NOMO-1 (cell line): Measurements from ENCODE around the gene IGFBP6.
"Not testable (repeated sequence)": the region's sequence is repeated elsewhere in the genome, so short reads cannot be mapped to it uniquely, and the experiment has no call there.

Experiments used
- DNase-seq, 2 experiments: peaks; one replicate each; lab custom pipeline; 2025; ENCODE audit not compliant: unreplicated experiment in 2 of 2; lab: John Stamatoyannopoulos, UW

The IGFBP6 gene

GRCh38 chr12:53094796-53095595, 2.5 kb upstream of the IGFBP6 start:
- DNase-seq: not testable (repeated sequence)

- not testable (repeated sequence) for DNase-seq
Observed at GRCh38 chr12:53095596-53095895, 1.9 kb upstream of the IGFBP6 start.

DNA sequence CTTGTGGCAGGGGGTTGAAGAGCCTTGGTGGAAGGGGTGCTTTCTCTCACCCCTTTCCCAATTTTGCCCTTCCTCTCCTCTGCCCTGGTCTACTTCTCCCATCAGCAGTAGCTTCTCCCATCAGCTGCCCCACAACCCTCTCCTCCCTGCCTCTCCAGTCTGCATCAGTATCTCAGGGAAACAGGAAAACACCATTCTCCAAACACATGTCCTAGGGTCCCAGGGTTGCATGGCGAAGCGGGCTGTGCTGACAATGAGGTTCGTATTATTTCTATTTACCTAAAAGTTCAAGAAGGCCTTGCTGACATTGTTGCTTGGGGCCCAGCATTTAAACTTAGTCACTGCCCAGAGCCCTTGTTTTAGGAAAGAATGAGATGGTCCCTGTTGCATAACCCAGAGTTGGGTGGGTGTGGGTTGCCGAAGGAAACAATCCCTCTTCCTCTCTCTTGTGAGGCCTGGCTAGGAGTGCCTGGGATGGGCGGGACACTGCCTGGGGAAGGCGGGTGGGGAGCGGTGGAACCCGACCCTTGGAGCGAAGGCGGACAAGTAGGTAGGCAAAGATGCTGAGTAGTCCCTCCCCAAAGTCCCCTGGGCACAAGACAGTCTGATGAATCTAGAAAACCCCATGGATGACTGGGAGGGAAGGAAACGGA, 1.3 kb upstream of the IGFBP6 start:
- no peak for DNase-seq

GRCh38 chr12:53096759-53097158, 708 bp upstream of the IGFBP6 start:
- DNase-seq: no peak

DNA sequence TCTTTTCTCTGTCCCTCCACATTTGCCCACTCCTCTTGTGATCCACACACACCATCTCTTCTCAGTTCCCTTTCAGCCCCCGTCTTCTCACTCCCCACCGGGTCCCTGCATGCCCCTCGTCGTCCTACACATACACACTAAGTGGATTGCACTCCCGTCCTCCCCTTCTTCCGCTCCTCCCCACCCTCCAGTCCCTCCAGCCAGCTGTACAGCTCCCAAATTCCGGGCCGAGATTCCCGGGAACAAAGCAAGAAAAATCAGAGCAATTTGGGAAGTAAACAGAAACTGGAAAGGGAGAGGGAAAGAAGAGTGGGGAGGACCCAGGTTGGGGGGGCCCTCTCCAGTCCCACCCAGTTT, 282 bp upstream of the IGFBP6 start:
- no peak for DNase-seq

DNA sequence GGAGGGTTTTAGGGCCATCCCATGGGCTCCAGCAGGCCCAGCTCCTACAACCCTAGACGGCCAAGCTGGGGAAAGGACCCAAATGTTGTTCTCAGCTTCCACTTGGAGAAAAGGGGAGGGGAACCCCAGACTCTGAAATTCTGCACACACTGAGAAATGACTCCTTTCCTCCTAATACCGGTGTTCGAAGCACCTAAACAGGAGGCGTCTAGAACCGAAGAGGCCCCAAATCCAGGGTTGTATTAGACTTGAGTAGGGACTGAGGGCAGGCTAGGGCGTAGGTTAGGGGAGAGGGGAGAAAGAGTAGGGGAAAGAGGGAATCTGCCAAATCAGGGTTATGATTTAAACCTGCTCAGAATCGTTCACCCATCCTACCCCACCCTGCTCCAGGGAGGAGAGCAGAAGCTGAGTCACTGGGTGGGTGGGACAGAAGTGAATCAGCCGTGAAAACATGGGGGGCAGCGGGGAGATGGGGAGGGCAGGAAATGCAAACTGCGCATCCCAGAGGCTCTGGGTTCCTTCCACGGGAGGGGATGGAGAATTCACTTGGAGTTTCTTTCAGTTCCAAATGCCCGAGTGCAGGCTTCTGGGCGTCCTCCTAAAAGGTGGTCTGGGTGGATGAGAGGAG, 1.0 kb downstream of the IGFBP6 start:
- no peak for DNase-seq

- DNase-seq: peak; percentile 78 to 85
Observed at GRCh38 chr12:53099071-53099882, 1.8 kb downstream of the IGFBP6 start.

GRCh38 chr12:53100466-53101151, 3.1 kb downstream of the IGFBP6 start:
- DNase-seq: no peak

GRCh38 chr12:53101266-53101665, 3.8 kb downstream of the IGFBP6 start:
- DNase-seq: no peak

DNA sequence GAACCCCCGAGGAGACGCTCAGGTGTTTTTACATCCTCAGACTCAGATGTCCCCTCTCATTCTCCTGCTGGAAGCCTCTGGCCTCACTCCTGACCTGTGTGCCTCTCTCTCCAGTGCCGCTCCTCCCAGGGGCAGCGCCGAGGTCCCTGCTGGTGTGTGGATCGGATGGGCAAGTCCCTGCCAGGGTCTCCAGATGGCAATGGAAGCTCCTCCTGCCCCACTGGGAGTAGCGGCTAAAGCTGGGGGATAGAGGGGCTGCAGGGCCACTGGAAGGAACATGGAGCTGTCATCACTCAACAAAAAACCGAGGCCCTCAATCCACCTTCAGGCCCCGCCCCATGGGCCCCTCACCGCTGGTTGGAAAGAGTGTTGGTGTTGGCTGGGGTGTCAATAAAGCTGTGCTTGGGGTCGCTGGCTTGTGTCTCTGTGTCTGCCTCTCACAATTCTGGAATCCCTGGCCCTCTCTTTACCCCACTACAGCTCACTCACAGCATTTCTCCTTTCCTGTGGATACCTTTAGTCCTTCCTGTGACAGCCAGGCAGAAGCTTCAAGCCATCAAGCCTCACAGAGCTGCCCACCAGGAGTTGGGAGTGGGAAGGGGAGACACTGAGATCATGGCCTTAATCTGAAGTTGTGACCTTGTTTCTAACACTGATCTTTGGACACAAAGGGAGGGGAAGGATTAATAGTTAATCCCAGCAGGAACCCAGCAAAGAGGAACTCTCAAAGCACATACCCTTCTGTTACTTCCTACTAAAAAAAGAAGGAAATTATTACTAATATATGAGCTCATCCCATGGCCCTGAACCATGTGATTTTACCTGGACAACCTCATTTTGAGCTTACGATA, 4.7 kb downstream of the IGFBP6 start:
- peak in 1 of 2 experiments; percentile 5 for DNase-seq

- DNase-seq: no peak
Observed at GRCh38 chr12:53102883-53103807, 5.7 kb downstream of the IGFBP6 start, which contains the start of gene SOAT2. SOAT2 (plus strand) TSS chr12:53103486; CDS start chr12:53103578, 92 bp downstream.

GRCh38 chr12:53103860-53104305, 6.4 kb downstream of the IGFBP6 start:
- peak; percentile 59 to 66 for DNase-seq

GRCh38 chr12:53105256-53105655, 7.8 kb downstream of the IGFBP6 start:
- DNase-seq: no peak

DNA sequence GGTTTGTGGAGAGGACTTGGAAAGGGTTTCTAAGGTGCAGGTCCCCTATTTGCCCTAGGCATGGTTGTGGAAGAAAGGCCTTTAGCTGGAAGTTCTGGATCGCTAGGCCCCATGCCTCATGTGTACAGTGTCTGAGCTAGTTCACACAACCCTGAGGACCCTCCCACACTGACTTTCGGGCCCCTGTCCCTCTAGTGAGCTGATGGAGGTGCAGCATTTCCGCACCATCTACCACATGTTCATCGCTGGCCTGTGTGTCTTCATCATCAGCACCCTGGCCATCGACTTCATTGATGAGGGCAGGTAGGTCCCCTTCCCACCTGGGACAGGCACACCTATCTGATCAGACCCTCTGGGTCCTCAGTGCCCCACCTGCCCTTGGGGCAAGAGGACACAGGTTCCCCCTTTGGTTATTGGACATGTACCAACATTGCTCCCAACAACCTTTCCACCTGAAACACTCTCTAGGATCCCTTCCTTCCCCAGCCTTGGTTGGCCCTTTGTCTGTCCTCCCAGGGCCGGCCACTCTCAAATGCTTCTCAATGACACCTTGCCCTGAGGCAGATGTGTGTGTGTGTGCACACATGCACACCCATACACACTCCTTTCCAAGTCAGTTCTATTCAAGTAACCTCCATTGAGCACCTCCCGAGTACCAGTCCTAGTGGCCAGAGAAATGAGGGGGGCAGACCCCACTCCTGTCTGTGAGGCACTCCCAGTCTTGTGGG, 8.4 kb downstream of the IGFBP6 start:
- DNase-seq: no peak

DNA sequence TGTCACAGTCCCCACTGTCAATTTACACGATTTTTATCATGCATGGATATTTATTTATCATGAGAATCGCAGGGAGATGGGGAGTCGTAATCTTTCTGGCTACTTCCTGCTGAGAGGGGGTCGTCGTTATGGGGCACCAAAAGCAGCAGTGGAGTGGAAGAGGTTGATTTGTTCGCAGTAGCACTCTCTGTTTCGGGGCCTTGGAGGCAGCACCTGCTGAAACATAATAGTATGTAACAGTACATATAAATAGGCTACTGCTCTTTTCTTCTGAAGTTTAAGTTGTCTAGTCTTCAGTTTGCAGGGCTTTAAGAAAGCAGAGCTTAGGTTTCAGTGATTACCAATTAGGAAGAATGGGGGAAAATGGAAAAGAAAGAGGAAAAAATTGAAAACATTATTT, 9.7 kb downstream of the IGFBP6 start:
- DNase-seq: no peak

GRCh38 chr12:53112431-53112830, 15.0 kb downstream of the IGFBP6 start:
- DNase-seq: not testable (repeated sequence)

DNA sequence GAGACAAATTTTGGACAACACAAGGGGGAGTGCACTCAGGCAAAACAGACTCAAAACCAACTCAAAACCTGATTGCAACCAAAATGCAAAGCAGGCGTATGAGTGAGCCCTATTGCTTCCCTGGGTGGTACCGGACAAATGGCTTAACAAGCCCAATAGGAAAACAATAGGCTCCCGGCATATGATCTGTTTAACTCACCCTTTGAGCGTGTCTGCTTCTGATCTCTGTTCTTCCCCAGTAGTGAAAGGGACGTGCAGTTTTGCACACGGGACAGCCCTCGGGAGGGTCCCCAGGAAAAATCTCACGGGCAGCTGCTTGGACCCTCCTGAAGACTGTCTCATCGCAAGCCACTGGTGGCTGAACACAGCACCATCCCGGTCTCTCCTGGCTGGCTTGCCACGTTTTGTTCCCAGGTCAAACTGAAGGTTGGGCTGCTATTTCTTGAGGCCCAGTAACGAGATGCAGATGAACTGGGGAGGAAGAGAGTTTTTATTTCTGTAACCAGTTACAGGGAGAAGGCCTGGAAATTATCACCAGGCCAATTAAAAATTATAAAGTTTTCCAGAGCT, 15.8 kb downstream of the IGFBP6 start:
- DNase-seq: no peak

GRCh38 chr12:53113951-53114350, 16.5 kb downstream of the IGFBP6 start:
- DNase-seq: no peak
